GM12878 (cell line): ENCODE measurements around the gene BPGM. TPM values are rescaled to one million over a fixed set of nuclear protein-coding genes. Genes with fewer than 3 reads are reported as not detected.

ENCODE experiments used
- ATAC-seq: fragments of 200-7000 bp; cut with Tn5 transposase; 3 replicates; pipeline ENCODE4 v1.9.1; 2020; ENCODE audit warnings: mild to moderate bottlenecking, moderate library complexity
- BruUV-seq: library from RNA; stranded (reverse); fragments of 400-500 nt; replicated peaks from 2 replicates; lab custom pipeline; 2021; lab: Mats Ljungman, UMichigan
- CTCF ChIA-PET: fragments of 300-600 bp; sonication (Branson Sonifier 250); formaldehyde crosslinking; extraction: SDS; loops from one replicate; lab custom pipeline; 2021; ENCODE audit warnings: inconsistent platforms; lab: Yijun Ruan, JAX
- POLR2A ChIA-PET: fragments of 350-600 bp; formaldehyde crosslinking; extraction: SDS; loops from one replicate; lab custom pipeline; 2021; ENCODE audit warnings: inconsistent platforms; lab: Charles Lee
- RAD21 ChIA-PET: fragments of 300-600 bp; sonication (Branson Sonifier 250); formaldehyde crosslinking; loops from one replicate; lab custom pipeline; 2023; ENCODE audit warnings: antibody characterized with exemption; ENCODE audit not compliant: unreplicated experiment; lab: Charles Lee
- SMC1A ChIA-PET: fragments of 300-600 bp; sonication (Branson Sonifier 250); formaldehyde crosslinking; loops from one replicate; lab custom pipeline; 2023; ENCODE audit not compliant: unreplicated experiment, uncharacterized antibody; lab: Charles Lee
- DNase-seq: peaks from one replicate; pipeline ENCODE4 v3.0.0-alpha.2; 2011; ENCODE audit warnings: low read depth, low spot score
- FAIRE-seq: peaks from 3 replicates; lab custom pipeline; 2011; peaks lifted over from hg19 to GRCh38; lab: Jason Lieb, UNC
- H2AFZ ChIP-seq: 2 replicates; pipeline ENCODE4 v1.6.0; 2011; ENCODE audit warnings: low read depth, low read length, control low read depth; ENCODE audit not compliant: control insufficient read depth
- H3K27ac ChIP-seq: 2 replicates; pipeline ENCODE4 v1.5.1; 2011; ENCODE audit warnings: control low read depth; ENCODE audit not compliant: control insufficient read depth, insufficient read depth
- H3K27me3 ChIP-seq, 2 experiments: replicated peaks in 1 of 2; 2 replicates each; pipeline versions ENCODE4 v1.6.0 to v1.6.1; 2011; ENCODE audit warnings: low read length in 1 of 2; ENCODE audit not compliant: control insufficient read depth in 2 of 2, insufficient read depth in 2 of 2
- H3K36me3 ChIP-seq, 2 experiments: 2 replicates each; pipeline ENCODE4 v1.5.1; 2011; ENCODE audit warnings: low read length in 1 of 2; ENCODE audit not compliant: control insufficient read depth in 2 of 2, insufficient read depth in 2 of 2
- H3K4me1 ChIP-seq: 2 replicates; pipeline ENCODE4 v1.6.1; 2011; ENCODE audit warnings: mild to moderate bottlenecking, low read length, moderate library complexity, mixed read lengths; ENCODE audit not compliant: control insufficient read depth, insufficient read depth
- H3K4me2 ChIP-seq: 2 replicates; pipeline ENCODE4 v1.6.0; 2011; ENCODE audit warnings: control low read depth; ENCODE audit not compliant: control insufficient read depth, insufficient read depth
- H3K4me3 ChIP-seq: fragments of 200-600 bp; sonication (generic); 2 replicates; pipeline ENCODE4 v1.5.1; 2016
- H3K79me2 ChIP-seq: 2 replicates; pipeline ENCODE4 v1.6.0; 2011; ENCODE audit warnings: low read length; ENCODE audit not compliant: control insufficient read depth, insufficient read depth
- H3K9ac ChIP-seq: 2 replicates; pipeline ENCODE4 v1.8.0; 2011; ENCODE audit warnings: low read length, control low read depth, mixed read lengths; ENCODE audit not compliant: control insufficient read depth, insufficient read depth
- H3K9me3 ChIP-seq: replicated peaks from 3 replicates; pipeline ENCODE4 v1.5.1; 2011; ENCODE audit warnings: mild to moderate bottlenecking, low read length; ENCODE audit not compliant: control insufficient read depth, insufficient read depth
- H4K20me1 ChIP-seq: 2 replicates; pipeline ENCODE4 v1.6.0; 2011; ENCODE audit not compliant: control insufficient read depth, insufficient read depth
- GATAD2B ChIP-seq: fragments of 450-650 bp; conservative IDR thresholded peaks from 2 replicates; pipeline ENCODE4 v1.6.1; 2017; ENCODE audit warnings: low read depth, mild to moderate bottlenecking, moderate library complexity
- HDAC2 ChIP-seq: fragments of 200-600 bp; sonication (generic); IDR thresholded peaks from 2 replicates; pipeline ENCODE4 v1.6.1; 2017
- MEF2A ChIP-seq: IDR thresholded peaks from 2 replicates; pipeline ENCODE4 v1.6.1; 2011; ENCODE audit warnings: low read depth, mild to moderate bottlenecking, low read length, moderate library complexity; ENCODE audit not compliant: insufficient read depth
- MTA2 ChIP-seq: fragments of 450-650 bp; IDR thresholded peaks from 2 replicates; pipeline ENCODE4 v1.6.1; 2016; ENCODE audit warnings: low read depth, mild to moderate bottlenecking, moderate library complexity
- POLR2AphosphoS2 ChIP-seq: IDR thresholded peaks from 2 replicates; pipeline ENCODE4 v1.6.1; 2011; ENCODE audit warnings: low read depth, mild to moderate bottlenecking, low read length, improper control_type of control experiment, moderate library complexity
- SIX5 ChIP-seq: IDR thresholded peaks from 2 replicates; pipeline ENCODE4 v1.6.1; 2011; ENCODE audit warnings: mild to moderate bottlenecking, low read depth, low read length, moderate library complexity; ENCODE audit not compliant: severe bottlenecking
- SMC3 ChIP-seq: IDR thresholded peaks from 2 replicates; pipeline ENCODE4 v1.6.1; 2011; ENCODE audit warnings: low read length, improper control_type of control experiment, borderline replicate concordance
- STAT3 ChIP-seq: IDR thresholded peaks from 2 replicates; pipeline ENCODE4 v1.6.1; 2011; ENCODE audit warnings: low read depth, low read length, improper control_type of control experiment
- whole genome bisulfite sequencing: methylation state at CpG from one replicate; pipeline ENCODE4 v1.1.6; 2016; ENCODE audit warnings: low lambda C conversion rate; ENCODE audit not compliant: insufficient replicate concordance, insufficient coverage; ENCODE audit errors: missing lambda C conversion rate; 5-methylcytosine and 5-hydroxymethylcytosine counted together
- in situ Hi-C: fragments of 300-500 bp; cut with MboI; formaldehyde crosslinking; loops from 9 replicates; pipeline ENCODE4 v1.14.3; 2018; ENCODE audit warnings: mixed read lengths
- intact Hi-C: fragments of 100-400 bp; cut with micrococcal nuclease; formaldehyde crosslinking; loops from one replicate; pipeline ENCODE4 v1.14.2; 2022; ENCODE audit not compliant: unreplicated experiment
- polyA plus RNA-seq, 11 experiments: library from polyadenylated mRNA; depleted of rRNA in 4 of 11; unstranded in 6 of 11; stranded (reverse) in 5 of 11; fragments of >200 nt; fragmentation: Nextera tagmentation in 4 of 11; fragmentation: Illumina TruSeq in 1 of 11; extraction: Ambion mirVana in 4 of 11; extraction: Trizol in 1 of 11; gene quantifications; 1 replicate in 1 of 11; 2 replicates in 10 of 11; pipeline versions ENCODE4 v1.2.1 to v1.2.3, GENCODE V29; 2011 to 2016; ENCODE audit warnings: inconsistent platforms in 2 of 11, missing spikeins in 2 of 11, low read depth in 1 of 11
- total RNA-seq, 4 experiments: library from RNA; depleted of rRNA in 3 of 4; stranded (reverse); fragments of >200 nt in 3 of 4; fragmentation: Illumina TruSeq in 1 of 4; extraction: Trizol in 1 of 4; gene quantifications; 2 replicates each; pipeline versions ENCODE4 v1.2.1 to v1.2.3, GENCODE V29; 2013 to 2021
- TF ChIP-seq, protein P1 (sequence below): IDR thresholded peaks from 2 replicates; pipeline ENCODE4 v1.6.1; 2012; ENCODE audit warnings: low read depth, low read length, improper control_type of control experiment
- TF ChIP-seq, protein P2 (sequence below): IDR thresholded peaks from 2 replicates; pipeline ENCODE4 v1.6.1; 2011; ENCODE audit warnings: borderline replicate concordance, low read depth, mild to moderate bottlenecking, moderate library complexity, mixed read lengths, low read length; ENCODE audit not compliant: insufficient read depth; ENCODE audit errors: extremely low read length

Gene BPGM
- total and polyA plus RNA-seq, 10 of the 15 experiments (the other 5 are each of a cell fraction or from before 2014, with no cell fraction given), result 9.0 to 20.1 (median 15.2) TPM

DNA sequence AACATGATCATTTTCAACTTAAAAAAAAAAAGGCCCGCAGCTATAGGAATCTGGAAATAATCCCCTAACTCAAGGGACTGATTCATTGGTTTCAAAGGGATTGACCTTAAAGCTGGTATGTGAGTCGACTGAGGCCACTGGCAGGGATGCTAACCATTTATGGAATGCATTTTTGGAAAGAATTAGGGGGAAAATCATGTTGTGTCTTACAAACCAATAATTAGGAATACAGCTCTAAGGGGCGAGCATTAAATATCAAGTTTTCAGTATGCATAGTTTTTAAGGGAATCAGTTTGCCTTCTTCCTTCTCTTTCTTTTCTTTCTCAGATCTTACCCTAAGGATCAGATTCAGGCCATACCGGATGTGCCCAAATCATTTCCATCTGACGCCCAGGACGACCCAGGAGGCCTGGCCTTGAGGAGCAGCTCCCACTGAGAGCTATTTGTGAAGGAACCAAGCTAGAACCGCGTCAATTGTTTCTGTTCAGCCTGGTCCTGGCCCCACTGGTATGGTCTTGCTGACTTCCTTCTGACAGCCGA lies 48.7 kb downstream of the BPGM start:
- Histone ChIP-seq H3K4me2 (no peak overlapping the region), H3K4me1 (no peaks in the 10 kb centered on the region), H3K9ac (no peak overlapping the region), H3K4me3 (no peak overlapping the region), H3K27ac (no peak overlapping the region), H3K27me3 (0 out of 4 replicates have a peak, but pooled peaks cover 0 to 2% of the 10 kb centered on the region in 2 experiments), H4K20me1 (no peaks in the 10 kb centered on the region), H2AFZ (no peak overlapping the region), H3K36me3 (no peaks in the 10 kb centered on the region)
- ATAC-seq, result no peak
- POLR2A ChIA-PET, result interaction anchor here (0.6 kb wide), 1 partner anchor 11 kb away, joined by 5 read pairs; no protein-coding TSS in a partner anchor
- no peak for DNase-seq
- SMC1A ChIA-PET, result interaction anchor here (0.8 to 2.0 kb wide), 7 partner anchors 20 to 83 kb away, joined by 3 to 6 read pairs (median 3); no protein-coding TSS in a partner anchor
- CTCF ChIA-PET, result interaction anchor here (0.8 to 2.4 kb wide), 5 partner anchors 11 to 121 kb away, joined by 3 to 7 read pairs (median 3); no protein-coding TSS in a partner anchor
- RAD21 ChIA-PET, result interaction anchor here (1.4 kb wide), 1 partner anchor 63 kb away, joined by 4 read pairs; no protein-coding TSS in a partner anchor
- in situ Hi-C loops, result no loop called here
- no peak for FAIRE-seq
- no TSS peak for BruUV-seq
- TF ChIP-seq SMC3 (no peak), POLR2AphosphoS2 (no peak), STAT3 (no peak), GATAD2B (no peak), MTA2 (no peak), MEF2A (no peak), HDAC2 (no peak), SIX5 (no peak)
- TF ChIP-seq, protein P1, sequence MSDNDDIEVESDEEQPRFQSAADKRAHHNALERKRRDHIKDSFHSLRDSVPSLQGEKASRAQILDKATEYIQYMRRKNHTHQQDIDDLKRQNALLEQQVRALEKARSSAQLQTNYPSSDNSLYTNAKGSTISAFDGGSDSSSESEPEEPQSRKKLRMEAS, result no peak
- TF ChIP-seq, protein P2, sequence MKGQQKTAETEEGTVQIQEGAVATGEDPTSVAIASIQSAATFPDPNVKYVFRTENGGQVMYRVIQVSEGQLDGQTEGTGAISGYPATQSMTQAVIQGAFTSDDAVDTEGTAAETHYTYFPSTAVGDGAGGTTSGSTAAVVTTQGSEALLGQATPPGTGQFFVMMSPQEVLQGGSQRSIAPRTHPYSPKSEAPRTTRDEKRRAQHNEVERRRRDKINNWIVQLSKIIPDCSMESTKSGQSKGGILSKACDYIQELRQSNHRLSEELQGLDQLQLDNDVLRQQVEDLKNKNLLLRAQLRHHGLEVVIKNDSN, result no peak
- TF ChIP-seq, all 136 proteins: peak for 0
- intact Hi-C loops, result no loop called here
- 47% methylated on average over 9 of the region's 9 CpGs for WGBS
- H3K9me3 ChIP-seq, result no peaks in the 10 kb centered on the region
- no peaks in the 10 kb centered on the region for H3K79me2 ChIP-seq
